GM18502 (cell line): ENCODE results near the gene RPN2.

Experiments
- ATAC-seq: cut with Tn5 transposase; IDR thresholded peaks from one replicate; pipeline ENCODE4 v1.9.1; 2021; ENCODE audit warnings: mild to moderate bottlenecking; ENCODE audit not compliant: unreplicated experiment, poor library complexity

The RPN2 gene

GRCh38 chr20:37285664-37286374 is 106.7 kb downstream of the RPN2 start:
- no peak for ATAC-seq

GRCh38 chr20:37288091-37288490 is 109.0 kb downstream of the RPN2 start:
- no peak for ATAC-seq

GRCh38 chr20:37290158-37290810 is 111.2 kb downstream of the RPN2 start:
- ATAC-seq: no peak
